HG02623 (cell line): Measurements from ENCODE around the gene HEPACAM.
A peak's percentile ranks its signal among the peaks of the same experiment; 100 is the strongest.

ENCODE experiments used
- ATAC-seq: cut with Tn5 transposase; IDR thresholded peaks from one replicate; pipeline ENCODE4 v1.9.1; 2021; ENCODE audit warnings: moderate library complexity; ENCODE audit not compliant: unreplicated experiment

HEPACAM gene

GRCh38 chr11:124886978-124887666 lies 48.7 kb downstream of the HEPACAM start:
- no peak for ATAC-seq

- no peak for ATAC-seq
These were observed 49.4 kb downstream of the HEPACAM start for GRCh38 chr11:124886476-124886875.

GRCh38 chr11:124884869-124885479 lies 50.9 kb downstream of the HEPACAM start:
- no peak for ATAC-seq

- ATAC-seq, result no peak
These were observed 51.5 kb downstream of the HEPACAM start for GRCh38 chr11:124884340-124884739.

- no peak for ATAC-seq
These were observed 53.3 kb downstream of the HEPACAM start for GRCh38 chr11:124882339-124883071.

GRCh38 chr11:124880958-124881357 lies 54.9 kb downstream of the HEPACAM start:
- no peak for ATAC-seq

- ATAC-seq, result no peak
These were observed 55.6 kb downstream of the HEPACAM start for GRCh38 chr11:124880290-124880611.

- ATAC-seq, result no peak
These were observed 56.2 kb downstream of the HEPACAM start for GRCh38 chr11:124879493-124880289.

GRCh38 chr11:124878759-124879492 lies 56.9 kb downstream of the HEPACAM start:
- ATAC-seq, result no peak

- no peak for ATAC-seq
These were observed 57.7 kb downstream of the HEPACAM start for GRCh38 chr11:124877910-124878758.

- no peak for ATAC-seq
These were observed 58.3 kb downstream of the HEPACAM start for GRCh38 chr11:124877631-124877909.

- ATAC-seq, result no peak
These were observed 58.8 kb downstream of the HEPACAM start for GRCh38 chr11:124876818-124877630.

- ATAC-seq, result peak; percentile 93
These were observed 59.7 kb downstream of the HEPACAM start for GRCh38 chr11:124875943-124876817.

GRCh38 chr11:124875401-124875800 lies 60.4 kb downstream of the HEPACAM start:
- ATAC-seq, result no peak

- ATAC-seq, result no peak
These were observed 61.1 kb downstream of the HEPACAM start for GRCh38 chr11:124874571-124875255.

GRCh38 chr11:124873951-124874350 lies 61.9 kb downstream of the HEPACAM start:
- no peak for ATAC-seq

GRCh38 chr11:124872741-124873140 lies 63.1 kb downstream of the HEPACAM start:
- ATAC-seq, result no peak

- no peak for ATAC-seq
These were observed 63.6 kb downstream of the HEPACAM start for GRCh38 chr11:124872280-124872679.
